ENCODE results near the gene CAMK4.

- no peak for TF ChIP-seq CREB1 (CRISPR knock-in tag; IDR thresholded peaks at IDR 0.05; ENCODE audit: low read depth)
- no peak for TF ChIP-seq CTCF (conservative IDR thresholded peaks at IDR 0.05; ENCODE audit: low read depth in 2 of 2)
Observed at GRCh38 chr5:111407562-111407961, 183.4 kb downstream of the CAMK4 start.
